Neutrophil (primary cell): Measurements from ENCODE around the gene ALDH16A1.
A peak's percentile ranks its signal among the peaks of the same experiment; 100 is the strongest.

ENCODE experiments used
- H3K27ac ChIP-seq: fragments of 200-600 bp; sonication (generic); 2 replicates; pipeline ENCODE4 v1.5.1; 2016; ENCODE audit warnings: mild to moderate bottlenecking, moderate library complexity
- H3K27me3 ChIP-seq: fragments of 200-600 bp; sonication (generic); 2 replicates; pipeline ENCODE4 v1.6.0; 2016; ENCODE audit warnings: mild to moderate bottlenecking
- H3K36me3 ChIP-seq: fragments of 200-600 bp; sonication (generic); 2 replicates; pipeline ENCODE4 v1.5.1; 2017
- H3K4me1 ChIP-seq, 2 experiments: fragments of 200-600 bp in 1 of 2; sonication (generic) in 1 of 2; 1 replicate in 1 of 2; 2 replicates in 1 of 2; pipeline versions ENCODE4 v1.5.1 to v1.6.1; 2013 to 2016; ENCODE audit warnings: low read depth in 1 of 2, low read length in 1 of 2, mild to moderate bottlenecking in 1 of 2, moderate library complexity in 1 of 2; ENCODE audit not compliant: control insufficient read depth in 1 of 2, insufficient read depth in 1 of 2
- H3K4me3 ChIP-seq, 2 experiments: fragments of 200-600 bp in 1 of 2; sonication (generic) in 1 of 2; 1 replicate in 1 of 2; 2 replicates in 1 of 2; pipeline ENCODE4 v1.5.1; 2013 to 2016; ENCODE audit warnings: low read depth in 1 of 2, low read length in 1 of 2, mild to moderate bottlenecking in 1 of 2, moderate library complexity in 1 of 2
- H3K9me3 ChIP-seq: fragments of 200-600 bp; sonication (generic); 2 replicates; pipeline ENCODE4 v1.5.1; 2016
- CTCF ChIP-seq: fragments of 200-600 bp; sonication (generic); IDR thresholded peaks from 2 replicates; pipeline ENCODE4 v1.5.1; 2016; ENCODE audit warnings: antibody characterized with exemption

Gene ALDH16A1

GRCh38 chr19:49409441-49410029, 43.5 kb upstream of the ALDH16A1 start:
- Histone ChIP-seq H3K36me3 (no peaks in the 10 kb centered on the region), H3K9me3 (no peaks in the 10 kb centered on the region), H3K4me1 (peaks cover 12 to 16% of the 10 kb centered on the region in 2 experiments), H3K27ac (peak overlapping the region; percentile 72), H3K27me3 (no peaks in the 10 kb centered on the region), H3K4me3 (no peak overlapping the region)
- no peak for TF ChIP-seq CTCF

- no peaks in the 10 kb centered on the region for H3K36me3 ChIP-seq
- no peak overlapping the region for H3K27ac ChIP-seq
- no peaks in the 10 kb centered on the region for H3K9me3 ChIP-seq
- no peaks in the 10 kb centered on the region for H3K27me3 ChIP-seq
- no peak overlapping the region for H3K4me3 ChIP-seq
- TF ChIP-seq CTCF: no peak
- peaks cover 12 to 16% of the 10 kb centered on the region in 2 experiments for H3K4me1 ChIP-seq
Measured at GRCh38 chr19:49411681-49412326, 41.2 kb upstream of the ALDH16A1 start.

GRCh38 chr19:49413348-49413747, 39.7 kb upstream of the ALDH16A1 start:
- no peaks in the 10 kb centered on the region for H3K9me3 ChIP-seq

GRCh38 chr19:49414256-49414655, 38.8 kb upstream of the ALDH16A1 start:
- no peak overlapping the region for H3K4me3 ChIP-seq
- no peaks in the 10 kb centered on the region for H3K9me3 ChIP-seq
- H3K27me3 ChIP-seq: peaks cover 7% of the 10 kb centered on the region
- TF ChIP-seq CTCF: no peak
- H3K4me1 ChIP-seq: peaks cover 15% of the 10 kb centered on the region in 2 experiments
- no peaks in the 10 kb centered on the region for H3K36me3 ChIP-seq
- no peak overlapping the region for H3K27ac ChIP-seq

More at GRCh38 chr19:49413348-49413747, 39.7 kb upstream of the ALDH16A1 start:
- peaks cover 19 to 22% of the 10 kb centered on the region in 2 experiments for H3K4me1 ChIP-seq
- H3K36me3 ChIP-seq: no peaks in the 10 kb centered on the region
- H3K4me3 ChIP-seq: no peak overlapping the region
- H3K27me3 ChIP-seq: no peaks in the 10 kb centered on the region
- no peak for TF ChIP-seq CTCF
- no peak overlapping the region for H3K27ac ChIP-seq

GRCh38 chr19:49415102-49415809, 37.8 kb upstream of the ALDH16A1 start:
- Histone ChIP-seq H3K27me3 (peaks cover 17% of the 10 kb centered on the region), H3K4me3 (no peak overlapping the region), H3K36me3 (no peaks in the 10 kb centered on the region), H3K4me1 (peaks cover 6% of the 10 kb centered on the region in 2 experiments), H3K27ac (no peak overlapping the region), H3K9me3 (no peaks in the 10 kb centered on the region)
- TF ChIP-seq CTCF: no peak
